ENCODE measurements around the gene PSMB7. TPM values are rescaled to one million over a fixed set of nuclear protein-coding genes. Genes with fewer than 3 reads are reported as not detected.

Gene PSMB7
- total RNA-seq, 1 experiment from 2014 or later: 187 TPM

- peaks cover 9% of the 10 kb centered on the region for H3K36me3 Mint-ChIP-seq
- no peak overlapping the region; the same call in 1 of the 2 replicates for H3K27ac Mint-ChIP-seq
- ATAC-seq (no peak), DNase-seq (ENCODE audit: low spot score) (no peak)
- TF ChIP-seq ESRRA (CRISPR knock-in tag; IDR thresholded peaks at IDR 0.05; ENCODE audit: borderline replicate concordance): no peak
- no peak for TF ChIP-seq FOXK1 (CRISPR knock-in tag; IDR thresholded peaks at IDR 0.05)
- TF ChIP-seq CREM (CRISPR knock-in tag; IDR thresholded peaks at IDR 0.05): no peak
- TF ChIP-seq GRHL2 (CRISPR knock-in tag; IDR thresholded peaks at IDR 0.05; ENCODE audit: insufficient replicate concordance, severe bottlenecking): no peak
- TF ChIP-seq TCF7 (CRISPR knock-in tag; IDR thresholded peaks at IDR 0.05; ENCODE audit: low read depth): no peak
- TF ChIP-seq MAX (CRISPR knock-in tag; IDR thresholded peaks at IDR 0.05): no peak
- TF ChIP-seq EMX1 (CRISPR knock-in tag; IDR thresholded peaks at IDR 0.05): no peak
- TF ChIP-seq USF1 (CRISPR knock-in tag; IDR thresholded peaks at IDR 0.05): no peak
- no peaks in the 10 kb centered on the region for H3K27me3 Mint-ChIP-seq (ENCODE audit: low read depth)
- no peaks in the 10 kb centered on the region for H3K9me3 Mint-ChIP-seq
- no peak overlapping the region for H3K4me3 Mint-ChIP-seq
- CTCF ChIA-PET: interaction anchor here (1.2 to 2.0 kb wide), 3 partner anchors 7 to 258 kb away, joined by 3 to 6 read pairs (median 5); no protein-coding TSS in a partner anchor
- peaks cover 35% of the 10 kb centered on the region for H3K4me1 Mint-ChIP-seq
- POLR2A ChIA-PET: no interaction called here
Observed at GRCh38 chr9:124384846-124385245, 30.4 kb downstream of the PSMB7 start.

GRCh38 chr9:124384210-124384609 lies 31.0 kb downstream of the PSMB7 start:
- no peak overlapping the region for H3K4me3 Mint-ChIP-seq
- ATAC-seq (no peak), DNase-seq (ENCODE audit: low spot score) (no peak)
- no peak overlapping the region for H3K27ac Mint-ChIP-seq
- H3K27me3 Mint-ChIP-seq (ENCODE audit: low read depth): no peaks in the 10 kb centered on the region
- H3K36me3 Mint-ChIP-seq: peaks cover 10% of the 10 kb centered on the region
- TF ChIP-seq ARID4B (CRISPR knock-in tag; IDR thresholded peaks at IDR 0.05; ENCODE audit: borderline replicate concordance) (no peak), ZNF219 (CRISPR knock-in tag; IDR thresholded peaks at IDR 0.05; ENCODE audit: borderline replicate concordance) (no peak), EMX1 (CRISPR knock-in tag; IDR thresholded peaks at IDR 0.05) (no peak), NFATC4 (CRISPR knock-in tag; IDR thresholded peaks at IDR 0.05) (no peak)
- ChIA-PET POLR2A (no interaction called here), CTCF (interaction anchor here (1.3 to 2.0 kb wide), 3 partner anchors 8 to 26 kb away, joined by 4 to 6 read pairs (median 5); no protein-coding TSS in a partner anchor)
- peaks cover 29% of the 10 kb centered on the region for H3K4me1 Mint-ChIP-seq
- H3K9me3 Mint-ChIP-seq: no peaks in the 10 kb centered on the region

- no peak overlapping the region for H3K27ac Mint-ChIP-seq
- CTCF ChIA-PET: no interaction called here
- no peaks in the 10 kb centered on the region for H3K27me3 Mint-ChIP-seq (ENCODE audit: low read depth)
- H3K9me3 Mint-ChIP-seq: no peaks in the 10 kb centered on the region
- ATAC-seq: no peak
- no peak overlapping the region for H3K4me3 Mint-ChIP-seq
- POLR2A ChIA-PET: no interaction called here
- no peak for DNase-seq (ENCODE audit: low spot score)
- H3K36me3 Mint-ChIP-seq: peaks cover 10% of the 10 kb centered on the region
- H3K4me1 Mint-ChIP-seq: peaks cover 8% of the 10 kb centered on the region
- no peak for TF ChIP-seq ZNF425 (CRISPR knock-in tag; conservative IDR thresholded peaks at IDR 0.05)
- TF ChIP-seq TEAD1 (CRISPR knock-in tag; IDR thresholded peaks at IDR 0.05): no peak
- no peak for TF ChIP-seq FOXJ3 (CRISPR knock-in tag; IDR thresholded peaks at IDR 0.05; ENCODE audit: borderline replicate concordance)
- no peak for TF ChIP-seq ZNF121 (CRISPR knock-in tag; IDR thresholded peaks at IDR 0.05)
- TF ChIP-seq ZNF138 (CRISPR knock-in tag; conservative IDR thresholded peaks at IDR 0.05): no peak
- no peak for TF ChIP-seq NFATC4 (CRISPR knock-in tag; IDR thresholded peaks at IDR 0.05)
- TF ChIP-seq ZNF671 (CRISPR knock-in tag; IDR thresholded peaks at IDR 0.05): no peak
- no peak for TF ChIP-seq OVOL2 (CRISPR knock-in tag; IDR thresholded peaks at IDR 0.05; ENCODE audit: borderline replicate concordance)
- no peak for TF ChIP-seq NFYB (CRISPR knock-in tag; conservative IDR thresholded peaks at IDR 0.05; ENCODE audit: low read depth)
- TF ChIP-seq ATF3 (CRISPR knock-in tag; conservative IDR thresholded peaks at IDR 0.05): no peak
- TF ChIP-seq FOXP4 (CRISPR knock-in tag; IDR thresholded peaks at IDR 0.05): no peak
Observed at GRCh38 chr9:124381170-124381945, 33.9 kb downstream of the PSMB7 start.

All from WTC11 (cell line).